ENCODE data around the gene GSTA3.
"Not testable (repeated sequence)": the region's sequence is repeated elsewhere in the genome, so short reads cannot be mapped to it uniquely, and the experiment has no call there.

GSTA3 gene

DNA sequence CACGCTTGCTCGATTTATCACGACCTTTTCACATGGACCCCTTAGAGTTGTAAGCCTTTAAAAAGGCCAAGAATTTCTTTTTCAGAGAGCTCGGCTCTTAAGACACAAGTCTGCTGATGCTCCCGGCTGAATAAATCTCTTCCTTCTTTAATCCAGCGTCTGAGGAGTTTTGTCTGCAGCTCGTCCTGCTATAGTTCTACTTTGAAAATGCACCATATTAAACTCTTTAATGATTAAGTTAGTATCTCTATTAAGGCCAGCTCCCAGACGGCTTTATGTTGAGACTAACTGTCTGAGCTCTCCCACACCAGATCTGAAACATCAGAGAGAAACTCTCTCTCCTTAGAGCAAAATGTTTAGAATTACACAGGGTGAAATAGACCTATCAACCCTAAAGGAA is 18.0 kb upstream of the GSTA3 start:
- TF ChIP-seq, protein P1, sequence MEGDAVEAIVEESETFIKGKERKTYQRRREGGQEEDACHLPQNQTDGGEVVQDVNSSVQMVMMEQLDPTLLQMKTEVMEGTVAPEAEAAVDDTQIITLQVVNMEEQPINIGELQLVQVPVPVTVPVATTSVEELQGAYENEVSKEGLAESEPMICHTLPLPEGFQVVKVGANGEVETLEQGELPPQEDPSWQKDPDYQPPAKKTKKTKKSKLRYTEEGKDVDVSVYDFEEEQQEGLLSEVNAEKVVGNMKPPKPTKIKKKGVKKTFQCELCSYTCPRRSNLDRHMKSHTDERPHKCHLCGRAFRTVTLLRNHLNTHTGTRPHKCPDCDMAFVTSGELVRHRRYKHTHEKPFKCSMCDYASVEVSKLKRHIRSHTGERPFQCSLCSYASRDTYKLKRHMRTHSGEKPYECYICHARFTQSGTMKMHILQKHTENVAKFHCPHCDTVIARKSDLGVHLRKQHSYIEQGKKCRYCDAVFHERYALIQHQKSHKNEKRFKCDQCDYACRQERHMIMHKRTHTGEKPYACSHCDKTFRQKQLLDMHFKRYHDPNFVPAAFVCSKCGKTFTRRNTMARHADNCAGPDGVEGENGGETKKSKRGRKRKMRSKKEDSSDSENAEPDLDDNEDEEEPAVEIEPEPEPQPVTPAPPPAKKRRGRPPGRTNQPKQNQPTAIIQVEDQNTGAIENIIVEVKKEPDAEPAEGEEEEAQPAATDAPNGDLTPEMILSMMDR (IDR thresholded peaks at IDR 0.05): no peak

DNA sequence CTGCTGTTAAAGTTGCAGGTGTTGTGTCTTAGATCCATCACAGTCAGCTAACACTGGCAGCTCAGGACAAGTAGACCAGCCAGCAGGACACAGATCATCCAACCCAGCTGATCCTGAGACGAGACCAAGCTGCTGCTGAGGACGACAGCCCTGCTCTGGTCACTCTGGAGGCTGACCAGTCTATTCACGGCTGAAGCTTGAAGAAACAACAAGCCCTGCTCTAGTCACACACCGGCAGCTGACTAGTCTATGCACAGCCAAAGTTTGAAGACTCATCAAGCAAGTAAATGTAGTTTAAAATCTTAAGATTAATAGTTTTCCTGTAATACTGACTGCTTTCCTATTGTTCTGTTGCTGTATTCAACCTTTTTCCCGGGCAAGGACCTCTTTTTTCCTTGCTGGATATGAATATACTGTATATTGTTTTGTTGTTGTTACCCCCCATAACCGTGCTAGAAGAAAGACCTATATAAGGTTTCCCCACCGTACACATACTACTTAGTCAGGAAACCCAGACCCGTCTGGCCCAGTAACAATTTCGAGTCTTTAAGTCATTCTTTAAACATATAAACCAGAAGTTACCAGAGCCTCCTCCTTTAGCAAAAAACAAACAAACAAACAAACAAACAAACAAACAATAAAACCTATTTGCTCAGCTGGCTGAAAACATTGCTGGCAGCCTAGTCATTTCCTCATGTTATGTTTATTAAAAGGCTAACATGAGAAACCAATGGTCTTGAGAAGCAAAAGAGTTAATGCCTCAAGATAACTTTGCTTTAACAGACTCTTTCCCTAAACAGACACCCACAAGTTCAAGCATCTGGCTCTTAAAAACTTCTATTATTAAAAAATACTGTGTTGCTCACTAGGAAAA is 16.7 kb upstream of the GSTA3 start:
- TF ChIP-seq, protein P1 (IDR thresholded peaks at IDR 0.05): no peak
- no peaks in the 10 kb centered on the region for H3K9me3 ChIP-seq
- no peak overlapping the region for H3K27ac ChIP-seq

More for the DNA sequence above, 18.0 kb upstream of the GSTA3 start:
- Histone ChIP-seq H3K27ac (no peak overlapping the region), H3K4me1 (ENCODE audit: control insufficient read depth in 1 of 2, insufficient read depth in 1 of 2, low read depth in 1 of 2, low read length in 1 of 2) (no peaks in the 10 kb centered on the region), H3K9me3 (no peaks in the 10 kb centered on the region), H3K36me3 (no peaks in the 10 kb centered on the region), H3K27me3 (no peaks in the 10 kb centered on the region), H3K4me3 (ENCODE audit: low read depth in 1 of 2, low read length in 1 of 2) (no peak overlapping the region)

DNA sequence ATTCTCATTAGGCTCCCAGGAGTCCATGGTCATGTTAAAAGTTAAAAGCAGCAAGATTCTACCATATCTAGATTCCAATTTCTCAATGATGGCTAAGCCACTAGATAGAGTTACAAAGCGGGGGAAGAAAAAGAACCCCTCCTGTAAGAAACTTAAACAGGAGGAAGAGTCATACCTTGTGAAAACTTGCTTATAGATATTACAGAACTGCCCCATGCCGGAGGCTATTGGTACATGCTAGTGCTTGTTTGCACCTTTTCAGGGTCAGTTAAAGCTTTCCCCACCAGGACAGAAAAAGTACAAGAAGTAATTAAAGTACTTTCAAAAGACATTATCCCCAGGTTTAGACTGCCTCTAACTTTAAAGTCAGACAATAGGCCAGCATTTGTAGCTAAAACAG is 15.5 kb upstream of the GSTA3 start:
- Histone ChIP-seq H3K4me3 (ENCODE audit: low read depth in 1 of 2, low read length in 1 of 2) (no peak overlapping the region), H3K4me1 (ENCODE audit: control insufficient read depth in 1 of 2, insufficient read depth in 1 of 2, low read depth in 1 of 2, low read length in 1 of 2) (no peaks in the 10 kb centered on the region), H3K27me3 (no peaks in the 10 kb centered on the region), H3K27ac (no peak overlapping the region), H3K36me3 (no peaks in the 10 kb centered on the region), H3K9me3 (no peaks in the 10 kb centered on the region)
- TF ChIP-seq, protein P1 (IDR thresholded peaks at IDR 0.05): no peak

More for the DNA sequence above, 16.7 kb upstream of the GSTA3 start:
- Histone ChIP-seq H3K4me1 (ENCODE audit: control insufficient read depth in 1 of 2, insufficient read depth in 1 of 2, low read depth in 1 of 2, low read length in 1 of 2) (no peaks in the 10 kb centered on the region), H3K27me3 (no peaks in the 10 kb centered on the region), H3K36me3 (no peaks in the 10 kb centered on the region), H3K4me3 (ENCODE audit: low read depth in 1 of 2, low read length in 1 of 2) (no peak overlapping the region)

DNA sequence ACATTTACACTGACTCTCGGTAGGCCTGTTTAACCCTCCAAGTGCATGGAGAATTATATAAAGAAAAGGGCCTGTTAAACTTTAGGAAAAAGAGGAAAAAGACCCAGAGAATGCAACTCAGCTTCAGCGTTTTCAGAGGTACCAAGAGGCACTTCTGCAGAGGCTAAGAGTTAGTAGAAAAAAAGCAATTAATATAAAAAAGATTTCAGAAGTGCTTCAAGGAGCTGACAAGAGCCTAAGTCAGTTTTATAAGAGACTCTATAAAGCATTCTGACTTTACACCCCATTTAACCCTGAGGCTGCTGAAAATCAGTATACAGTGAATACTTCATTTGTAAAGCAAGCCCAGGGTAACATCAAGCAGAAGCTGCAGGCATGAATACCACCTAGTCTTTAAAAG is 14.2 kb upstream of the GSTA3 start:
- not testable (repeated sequence) for H3K4me1 ChIP-seq (ENCODE audit: control insufficient read depth in 1 of 2, insufficient read depth in 1 of 2, low read depth in 1 of 2, low read length in 1 of 2); H3K27me3 ChIP-seq; H3K36me3 ChIP-seq; H3K4me3 ChIP-seq (ENCODE audit: low read depth in 1 of 2, low read length in 1 of 2); H3K9me3 ChIP-seq; H3K27ac ChIP-seq

DNA sequence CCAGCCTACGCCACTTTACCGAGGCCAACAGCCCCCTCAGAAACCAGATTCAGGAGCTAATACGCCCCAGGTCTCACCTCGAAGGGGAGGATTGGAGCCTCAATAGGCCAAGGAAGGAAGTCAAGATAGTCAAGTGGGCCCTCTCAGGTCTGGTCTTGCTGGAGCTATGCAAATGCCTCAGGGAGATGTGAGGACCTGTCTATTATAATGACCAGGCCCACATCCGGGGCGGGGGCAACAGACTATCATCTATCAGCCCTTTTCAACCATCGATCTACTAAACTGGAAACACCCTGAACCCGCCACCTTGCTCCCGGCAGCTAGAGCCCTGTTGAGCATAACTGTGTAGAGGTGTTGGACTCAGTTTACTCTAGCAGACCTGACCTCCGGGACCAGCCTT is 12.7 kb upstream of the GSTA3 start:
- no peaks in the 10 kb centered on the region for H3K9me3 ChIP-seq
- H3K27ac ChIP-seq: no peak overlapping the region
- H3K4me1 ChIP-seq (ENCODE audit: control insufficient read depth in 1 of 2, insufficient read depth in 1 of 2, low read depth in 1 of 2, low read length in 1 of 2): no peaks in the 10 kb centered on the region

DNA sequence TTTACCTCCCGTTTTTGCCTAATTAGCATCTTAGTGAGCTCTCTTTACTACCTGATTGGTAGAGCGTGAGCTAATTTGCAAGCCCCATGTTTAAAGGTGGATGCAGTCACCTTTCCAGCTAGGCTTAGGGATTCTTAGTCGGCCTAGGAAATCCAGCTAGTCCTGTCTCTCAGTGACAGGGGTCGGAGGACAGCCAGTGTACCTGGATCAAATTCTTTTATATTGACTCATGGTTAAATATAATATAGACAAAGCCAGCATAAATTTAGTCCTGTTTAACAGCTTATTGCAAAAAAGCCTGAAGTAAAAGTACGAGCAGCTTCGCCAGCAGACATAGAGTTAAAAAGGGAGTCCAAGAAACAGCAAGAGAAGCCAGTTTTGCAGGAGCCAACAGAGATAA is 12.2 kb upstream of the GSTA3 start:
- Histone ChIP-seq H3K36me3 (no peaks in the 10 kb centered on the region), H3K9me3 (no peaks in the 10 kb centered on the region), H3K27me3 (no peaks in the 10 kb centered on the region), H3K27ac (no peak overlapping the region), H3K4me1 (ENCODE audit: control insufficient read depth in 1 of 2, insufficient read depth in 1 of 2, low read depth in 1 of 2, low read length in 1 of 2) (no peaks in the 10 kb centered on the region), H3K4me3 (ENCODE audit: low read depth in 1 of 2, low read length in 1 of 2) (no peak overlapping the region)
- TF ChIP-seq, protein P1 (IDR thresholded peaks at IDR 0.05): no peak

More for the DNA sequence above, 12.7 kb upstream of the GSTA3 start:
- no peak overlapping the region for H3K4me3 ChIP-seq (ENCODE audit: low read depth in 1 of 2, low read length in 1 of 2)
- H3K27me3 ChIP-seq: no peaks in the 10 kb centered on the region
- TF ChIP-seq, protein P1 (IDR thresholded peaks at IDR 0.05): no peak
- no peaks in the 10 kb centered on the region for H3K36me3 ChIP-seq

DNA sequence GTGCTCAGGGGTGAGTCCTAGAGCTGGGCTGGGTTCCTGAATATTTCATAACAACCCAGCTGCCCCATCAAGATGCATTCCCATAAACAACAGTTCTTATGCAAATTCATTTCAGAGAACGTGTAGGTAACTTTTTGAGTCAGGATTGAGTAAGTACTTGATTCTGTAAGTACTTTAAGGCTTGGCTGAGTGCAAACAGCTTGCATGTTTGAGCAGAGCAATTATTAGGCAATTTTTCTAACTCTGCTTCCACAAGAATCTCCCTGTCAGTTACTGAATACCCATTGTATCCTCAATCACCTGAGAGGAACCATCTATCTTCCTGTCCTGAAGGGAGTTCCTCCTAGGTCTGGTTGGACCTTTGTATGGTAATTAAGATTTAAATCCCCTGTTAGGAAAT is 10.0 kb upstream of the GSTA3 start:
- not testable (repeated sequence) for H3K9me3 ChIP-seq; H3K27ac ChIP-seq; H3K4me1 ChIP-seq (ENCODE audit: control insufficient read depth in 1 of 2, insufficient read depth in 1 of 2, low read depth in 1 of 2, low read length in 1 of 2); H3K36me3 ChIP-seq; H3K4me3 ChIP-seq (ENCODE audit: low read depth in 1 of 2, low read length in 1 of 2); H3K27me3 ChIP-seq

DNA sequence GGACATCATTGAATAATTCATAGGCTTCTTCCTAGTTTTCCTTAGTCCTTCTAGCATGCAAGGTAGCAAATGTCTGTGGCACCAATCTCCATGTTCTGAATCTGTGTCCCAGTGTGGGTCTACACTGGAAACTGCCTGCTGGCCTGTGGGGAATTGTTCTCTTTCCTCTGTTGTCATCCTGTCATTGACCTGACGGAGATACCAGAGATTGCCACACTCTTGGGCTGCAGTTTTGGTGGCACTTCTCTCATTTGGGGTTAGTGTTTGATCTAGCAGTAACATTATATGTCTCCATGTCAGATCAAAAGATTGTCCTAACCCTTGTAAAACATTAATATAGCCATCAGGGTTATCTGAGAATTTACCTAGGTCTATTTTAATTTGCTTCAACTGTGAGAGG is 9.3 kb upstream of the GSTA3 start:
- H3K9me3 ChIP-seq; H3K4me1 ChIP-seq (ENCODE audit: control insufficient read depth in 1 of 2, insufficient read depth in 1 of 2, low read depth in 1 of 2, low read length in 1 of 2); H3K36me3 ChIP-seq; H3K27ac ChIP-seq; H3K4me3 ChIP-seq (ENCODE audit: low read depth in 1 of 2, low read length in 1 of 2); H3K27me3 ChIP-seq: not testable (repeated sequence)
